IPS-20b (cell line): ENCODE data around the gene FARP2.
"Not testable (repeated sequence)": the region's sequence is repeated elsewhere in the genome, so short reads cannot be mapped to it uniquely, and the experiment has no call there.

Experiments used
- H3K27ac ChIP-seq: one replicate; pipeline ENCODE4 v1.5.1; 2013; ENCODE audit warnings: low read length
- H3K27me3 ChIP-seq: 2 replicates; pipeline ENCODE4 v1.6.1; 2013; ENCODE audit warnings: mild to moderate bottlenecking, low read length, inconsistent platforms; ENCODE audit not compliant: insufficient read depth
- H3K36me3 ChIP-seq: 2 replicates; pipeline ENCODE4 v1.6.1; 2013; ENCODE audit warnings: low read depth, mild to moderate bottlenecking, inconsistent platforms, low read length, moderate library complexity; ENCODE audit not compliant: insufficient read depth
- H3K4me1 ChIP-seq: 2 replicates; pipeline ENCODE4 v1.6.1; 2013; ENCODE audit warnings: mild to moderate bottlenecking, control low read depth, inconsistent platforms, low read length, moderate library complexity; ENCODE audit not compliant: insufficient read depth
- H3K4me3 ChIP-seq: 2 replicates; pipeline ENCODE4 v1.5.1; 2013; ENCODE audit warnings: mild to moderate bottlenecking, low read length, inconsistent platforms
- H3K9ac ChIP-seq: 2 replicates; pipeline ENCODE4 v1.6.1; 2013; ENCODE audit warnings: low read depth, mild to moderate bottlenecking, inconsistent platforms, low read length, moderate library complexity
- H3K9me3 ChIP-seq: 2 replicates; pipeline ENCODE4 v1.6.1; 2013; ENCODE audit warnings: mild to moderate bottlenecking, low read depth, low read length, inconsistent platforms; ENCODE audit not compliant: insufficient read depth

The FARP2 gene

GRCh38 chr2:241392753-241393152 lies 36.7 kb downstream of the FARP2 start:
- not testable (repeated sequence) for H3K4me1 ChIP-seq, H3K36me3 ChIP-seq, H3K27me3 ChIP-seq, H3K27ac ChIP-seq, H3K4me3 ChIP-seq, H3K9ac ChIP-seq, H3K9me3 ChIP-seq

GRCh38 chr2:241393524-241394196 lies 37.6 kb downstream of the FARP2 start:
- H3K36me3 ChIP-seq = peaks cover 6% of the 10 kb centered on the region; the same call in 1 of the 2 replicates
- H3K9ac ChIP-seq = no peak overlapping the region

GRCh38 chr2:241396809-241397208 lies 40.7 kb downstream of the FARP2 start:
- not testable (repeated sequence) for H3K36me3 ChIP-seq, H3K4me3 ChIP-seq, H3K9ac ChIP-seq, H3K4me1 ChIP-seq, H3K27me3 ChIP-seq, H3K27ac ChIP-seq, H3K9me3 ChIP-seq

More at GRCh38 chr2:241393524-241394196, 37.6 kb downstream of the FARP2 start:
- Histone ChIP-seq H3K27me3 (no peaks in the 10 kb centered on the region), H3K27ac (no peak overlapping the region), H3K4me1 (0 out of 2 replicates have a peak, but pooled peaks cover 3% of the 10 kb centered on the region), H3K4me3 (no peak overlapping the region), H3K9me3 (no peaks in the 10 kb centered on the region)

GRCh38 chr2:241399941-241400922 lies 44.1 kb downstream of the FARP2 start:
- Histone ChIP-seq H3K4me3 (no peak overlapping the region), H3K27ac (no peak overlapping the region), H3K27me3 (no peaks in the 10 kb centered on the region), H3K9me3 (no peaks in the 10 kb centered on the region), H3K9ac (no peak overlapping the region), H3K4me1 (no peaks in the 10 kb centered on the region; the same call in 1 of the 2 replicates), H3K36me3 (0 out of 2 replicates have a peak, but pooled peaks cover 3% of the 10 kb centered on the region)

- H3K36me3 ChIP-seq = peaks cover 38% of the 10 kb centered on the region
- H3K4me1 ChIP-seq = no peaks in the 10 kb centered on the region
These were observed 52.8 kb downstream of the FARP2 start for GRCh38 chr2:241408849-241409248.

GRCh38 chr2:241410739-241411176 lies 54.7 kb downstream of the FARP2 start:
- Histone ChIP-seq H3K9me3 (no peaks in the 10 kb centered on the region), H3K27ac (no peak overlapping the region), H3K4me1 (no peaks in the 10 kb centered on the region), H3K9ac (no peak overlapping the region), H3K4me3 (no peak overlapping the region), H3K36me3 (peaks cover 50% of the 10 kb centered on the region), H3K27me3 (no peaks in the 10 kb centered on the region)

More at GRCh38 chr2:241408849-241409248, 52.8 kb downstream of the FARP2 start:
- Histone ChIP-seq H3K27me3 (no peaks in the 10 kb centered on the region), H3K9ac (no peak overlapping the region), H3K9me3 (no peaks in the 10 kb centered on the region), H3K4me3 (no peak overlapping the region), H3K27ac (no peak overlapping the region)

- Histone ChIP-seq H3K4me1 (no peaks in the 10 kb centered on the region), H3K36me3 (peaks cover 49% of the 10 kb centered on the region), H3K4me3 (no peak overlapping the region), H3K27me3 (no peaks in the 10 kb centered on the region), H3K9me3 (no peaks in the 10 kb centered on the region), H3K27ac (no peak overlapping the region), H3K9ac (no peak overlapping the region)
These were observed 56.1 kb downstream of the FARP2 start for GRCh38 chr2:241412144-241412543.

- H3K4me1 ChIP-seq, H3K27ac ChIP-seq, H3K9me3 ChIP-seq, H3K9ac ChIP-seq, H3K4me3 ChIP-seq, H3K27me3 ChIP-seq: not testable (repeated sequence)
- peaks cover 50% of the 10 kb centered on the region for H3K36me3 ChIP-seq
These were observed 57.4 kb downstream of the FARP2 start for GRCh38 chr2:241413501-241413900.

- no peaks in the 10 kb centered on the region for H3K4me1 ChIP-seq
- peaks cover 50% of the 10 kb centered on the region for H3K36me3 ChIP-seq
- H3K27me3 ChIP-seq = no peaks in the 10 kb centered on the region
- H3K27ac ChIP-seq = no peak overlapping the region
- no peak overlapping the region for H3K4me3 ChIP-seq
- no peaks in the 10 kb centered on the region for H3K9me3 ChIP-seq
- no peak overlapping the region for H3K9ac ChIP-seq
These were observed 58.0 kb downstream of the FARP2 start for GRCh38 chr2:241413929-241414580.

GRCh38 chr2:241415196-241415595 lies 59.1 kb downstream of the FARP2 start:
- Histone ChIP-seq H3K4me3 (no peak overlapping the region), H3K27ac (no peak overlapping the region), H3K9me3 (no peaks in the 10 kb centered on the region), H3K4me1 (no peaks in the 10 kb centered on the region), H3K27me3 (no peaks in the 10 kb centered on the region), H3K36me3 (peaks cover 50% of the 10 kb centered on the region), H3K9ac (no peak overlapping the region)

- no peaks in the 10 kb centered on the region for H3K4me1 ChIP-seq
- peaks cover 44% of the 10 kb centered on the region for H3K36me3 ChIP-seq
- no peak overlapping the region for H3K9ac ChIP-seq
- no peak overlapping the region for H3K27ac ChIP-seq
- H3K4me3 ChIP-seq = no peak overlapping the region
- no peaks in the 10 kb centered on the region for H3K9me3 ChIP-seq
- no peaks in the 10 kb centered on the region for H3K27me3 ChIP-seq
These were observed 61.5 kb downstream of the FARP2 start for GRCh38 chr2:241417626-241418025.
